BLaER1 treated with 17β-estradiol and CSF1 and Interleukin-3, amounts not matched to agents 10 nM and 100 nM (cell line): ENCODE measurements around the gene PTGR2.
A peak's percentile ranks its signal among the peaks of the same experiment; 100 is the strongest.

Source experiments
- H3K27ac ChIP-seq, 11 experiments: shearing (Covaris generic); formaldehyde crosslinking; 2 replicates each; pipeline ENCODE4 v1.8.1; 2022
- H3K27me3 ChIP-seq, 11 experiments: shearing (Covaris generic); formaldehyde crosslinking; 2 replicates each; pipeline ENCODE4 v1.8.1; 2022
- H3K36me3 ChIP-seq, 11 experiments: shearing (Covaris generic); formaldehyde crosslinking; 2 replicates each; pipeline ENCODE4 v1.8.1; 2022
- H3K4me1 ChIP-seq, 10 experiments: shearing (Covaris generic); formaldehyde crosslinking; 2 replicates each; pipeline ENCODE4 v1.8.1; 2022
- H3K4me2 ChIP-seq, 11 experiments: shearing (Covaris generic); formaldehyde crosslinking; 2 replicates each; pipeline ENCODE4 v1.8.1; 2022
- H3K4me3 ChIP-seq, 10 experiments: shearing (Covaris generic); formaldehyde crosslinking; 2 replicates each; pipeline ENCODE4 v1.8.1; 2022
- H3K9ac ChIP-seq, 11 experiments: shearing (Covaris generic); formaldehyde crosslinking; 2 replicates each; pipeline ENCODE4 v1.8.1; 2022
- H3K9me3 ChIP-seq, 11 experiments: shearing (Covaris generic); formaldehyde crosslinking; replicated peaks in 1 of 11; 2 replicates each; pipeline ENCODE4 v1.8.1; 2022
- H4K20me1 ChIP-seq, 11 experiments: shearing (Covaris generic); formaldehyde crosslinking; 2 replicates each; pipeline ENCODE4 v1.8.1; 2022
- Cebpa-rat ChIP-seq, 11 experiments: shearing (Covaris generic); IDR thresholded peaks; 2 replicates each; pipeline ENCODE4 v1.8.1; 2022

PTGR2 gene

DNA sequence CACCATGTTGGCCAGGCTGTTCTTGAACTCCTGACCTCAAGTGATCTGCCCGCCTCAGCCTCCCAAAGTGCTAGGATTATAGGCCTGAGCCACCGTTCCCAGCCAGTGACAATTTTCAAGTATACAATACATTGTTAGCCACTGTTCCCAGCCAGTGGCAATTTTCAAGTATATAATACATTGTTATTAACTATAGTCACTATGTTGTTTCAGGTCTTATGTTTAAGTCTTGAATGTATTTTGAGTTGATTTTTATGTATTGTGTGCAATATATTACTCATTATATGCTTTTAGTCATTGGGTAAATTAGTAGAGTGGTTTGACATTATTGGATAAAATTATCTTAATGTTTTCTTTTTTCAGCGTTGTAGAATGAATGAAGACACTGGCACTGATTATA is 22.0 kb downstream of the PTGR2 start:
- no peaks in the 10 kb centered on the region for H3K27me3 ChIP-seq
- no peak overlapping the region for H3K27ac ChIP-seq
- H4K20me1 ChIP-seq = no peaks in the 10 kb centered on the region
- no peak for TF ChIP-seq Cebpa-rat (IDR thresholded peaks at IDR 0.05)
- H3K9me3 ChIP-seq = no peaks in the 10 kb centered on the region
- H3K4me2 ChIP-seq = no peak overlapping the region
- H3K4me3 ChIP-seq = no peak overlapping the region
- no peak overlapping the region for H3K9ac ChIP-seq
- H3K36me3 ChIP-seq = no peaks in the 10 kb centered on the region; a peak in 1 of 22 replicates
- no peaks in the 10 kb centered on the region for H3K4me1 ChIP-seq

GRCh38 chr14:73877790-73878189 is 26.2 kb downstream of the PTGR2 start:
- no peak overlapping the region for H3K27ac ChIP-seq
- no peak overlapping the region for H3K9ac ChIP-seq
- no peak for TF ChIP-seq Cebpa-rat (IDR thresholded peaks at IDR 0.05)
- no peak overlapping the region for H3K4me3 ChIP-seq
- H4K20me1 ChIP-seq = no peaks in the 10 kb centered on the region
- H3K4me2 ChIP-seq = no peak overlapping the region
- H3K4me1 ChIP-seq = no peaks in the 10 kb centered on the region
- no peaks in the 10 kb centered on the region for H3K27me3 ChIP-seq
- H3K36me3 ChIP-seq = no peaks in the 10 kb centered on the region; a peak in 1 of 22 replicates
- no peaks in the 10 kb centered on the region for H3K9me3 ChIP-seq

DNA sequence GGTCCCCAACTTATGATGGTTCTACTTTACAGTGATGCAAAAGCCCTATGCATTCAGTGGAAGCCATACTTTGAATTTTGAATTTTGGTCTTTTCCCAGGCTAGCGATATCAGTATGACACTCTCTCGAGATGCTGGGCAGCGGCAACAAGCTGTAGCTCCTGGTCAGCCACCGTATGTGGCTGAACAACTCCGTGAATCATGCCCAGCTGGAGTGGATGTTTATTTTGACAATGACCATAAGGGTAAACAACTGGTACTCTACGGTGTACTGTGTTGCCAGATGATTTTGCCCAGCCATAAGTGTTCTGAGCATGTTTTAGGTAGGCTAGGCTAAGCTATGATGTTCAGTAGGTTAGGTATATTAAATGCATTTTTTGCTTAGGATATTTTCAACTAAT is 26.8 kb downstream of the PTGR2 start:
- H4K20me1 ChIP-seq = no peaks in the 10 kb centered on the region
- no peak overlapping the region for H3K9ac ChIP-seq
- H3K4me3 ChIP-seq = no peak overlapping the region
- no peak for TF ChIP-seq Cebpa-rat (IDR thresholded peaks at IDR 0.05)
- H3K4me1 ChIP-seq = no peaks in the 10 kb centered on the region
- H3K27me3 ChIP-seq = no peaks in the 10 kb centered on the region
- H3K27ac ChIP-seq = no peak overlapping the region
- H3K36me3 ChIP-seq = no peaks in the 10 kb centered on the region; a peak in 1 of 22 replicates
- H3K9me3 ChIP-seq = no peaks in the 10 kb centered on the region
- H3K4me2 ChIP-seq = no peak overlapping the region

DNA sequence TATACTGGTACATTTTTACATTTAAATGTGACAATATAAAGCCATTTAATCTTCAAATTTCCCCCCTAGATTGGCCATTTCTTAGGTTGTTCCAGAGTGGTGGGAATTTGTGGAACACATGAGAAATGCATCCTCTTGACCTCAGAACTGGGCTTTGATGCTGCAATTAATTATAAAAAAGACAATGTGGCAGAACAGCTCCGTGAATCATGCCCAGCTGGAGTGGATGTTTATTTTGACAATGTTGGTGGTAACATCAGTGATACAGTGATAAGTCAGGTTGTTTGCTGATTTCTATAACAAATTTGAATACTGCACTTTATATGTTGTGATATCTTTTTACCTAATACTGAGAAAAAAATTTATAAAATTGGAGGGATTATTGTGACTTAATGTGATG is 27.4 kb downstream of the PTGR2 start:
- H3K27me3 ChIP-seq = no peaks in the 10 kb centered on the region
- H3K9ac ChIP-seq = no peak overlapping the region
- H4K20me1 ChIP-seq = no peaks in the 10 kb centered on the region
- H3K9me3 ChIP-seq = no peaks in the 10 kb centered on the region
- H3K4me2 ChIP-seq = no peak overlapping the region
- no peaks in the 10 kb centered on the region; a peak in 1 of 22 replicates for H3K36me3 ChIP-seq
- no peak overlapping the region for H3K4me3 ChIP-seq
- H3K27ac ChIP-seq = no peak overlapping the region
- TF ChIP-seq Cebpa-rat (IDR thresholded peaks at IDR 0.05) = no peak
- no peaks in the 10 kb centered on the region for H3K4me1 ChIP-seq

DNA sequence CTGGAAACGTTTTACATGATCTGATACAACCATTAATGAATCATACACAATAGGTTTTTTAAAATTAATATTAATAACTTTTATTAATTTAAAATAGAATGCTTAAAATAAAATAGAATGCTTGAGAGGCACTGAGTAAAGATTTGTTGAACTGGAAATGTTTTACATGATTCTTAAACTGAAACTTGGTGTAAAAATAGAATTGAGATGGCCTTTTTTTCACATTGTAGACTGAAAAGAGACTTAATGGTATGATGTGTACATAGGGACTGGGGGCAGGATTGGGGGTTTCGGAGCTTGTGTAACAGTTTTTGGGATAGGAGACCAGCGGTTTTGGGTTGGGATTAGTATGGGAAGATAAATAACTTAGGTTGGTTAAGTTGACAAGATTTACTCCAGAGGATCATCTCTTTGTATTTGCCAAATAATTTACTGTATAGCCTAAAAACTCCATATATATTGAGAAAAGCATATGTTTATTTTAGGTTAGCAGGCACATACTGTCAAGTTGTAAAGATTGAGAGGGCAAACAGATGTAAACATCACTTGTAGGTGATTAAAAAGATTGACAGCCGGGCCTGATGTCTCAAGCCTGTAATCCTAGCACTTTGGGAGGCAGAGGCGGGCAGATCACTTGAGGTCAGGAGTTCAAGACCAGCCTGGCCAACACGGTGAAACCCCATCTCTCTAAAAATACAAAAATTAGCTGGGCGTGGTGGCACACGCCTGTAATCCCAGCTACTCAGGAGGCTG is 33.0 kb downstream of the PTGR2 start:
- 0 out of 22 replicates have a peak overlapping the region, but pooled peaks of 1 of the 11 experiments have one; percentile 87 for H3K9ac ChIP-seq
- peaks cover 7 to 29% (median 21%) of the 10 kb centered on the region in 11 experiments; a peak in 19 of 22 replicates for H4K20me1 ChIP-seq
- no peaks in the 10 kb centered on the region for H3K9me3 ChIP-seq
- H3K4me2 ChIP-seq = peak overlapping the region; percentile 71 to 96 (median 83); a peak in 21 of 22 replicates
- H3K36me3 ChIP-seq = peaks cover 0 to under 1% (median 0%) of the 10 kb centered on the region in 11 experiments; a peak in 1 of 22 replicates
- H3K27ac ChIP-seq = peak overlapping the region in 1 of 11 experiments; percentile 91; a peak in 1 of 22 replicates
- H3K4me1 ChIP-seq = peaks cover 28 to 38% (median 34%) of the 10 kb centered on the region in 10 experiments
- H3K27me3 ChIP-seq = no peaks in the 10 kb centered on the region
- TF ChIP-seq Cebpa-rat (IDR thresholded peaks at IDR 0.05) = no peak
- no peak overlapping the region; a peak in 1 of 20 replicates for H3K4me3 ChIP-seq

DNA sequence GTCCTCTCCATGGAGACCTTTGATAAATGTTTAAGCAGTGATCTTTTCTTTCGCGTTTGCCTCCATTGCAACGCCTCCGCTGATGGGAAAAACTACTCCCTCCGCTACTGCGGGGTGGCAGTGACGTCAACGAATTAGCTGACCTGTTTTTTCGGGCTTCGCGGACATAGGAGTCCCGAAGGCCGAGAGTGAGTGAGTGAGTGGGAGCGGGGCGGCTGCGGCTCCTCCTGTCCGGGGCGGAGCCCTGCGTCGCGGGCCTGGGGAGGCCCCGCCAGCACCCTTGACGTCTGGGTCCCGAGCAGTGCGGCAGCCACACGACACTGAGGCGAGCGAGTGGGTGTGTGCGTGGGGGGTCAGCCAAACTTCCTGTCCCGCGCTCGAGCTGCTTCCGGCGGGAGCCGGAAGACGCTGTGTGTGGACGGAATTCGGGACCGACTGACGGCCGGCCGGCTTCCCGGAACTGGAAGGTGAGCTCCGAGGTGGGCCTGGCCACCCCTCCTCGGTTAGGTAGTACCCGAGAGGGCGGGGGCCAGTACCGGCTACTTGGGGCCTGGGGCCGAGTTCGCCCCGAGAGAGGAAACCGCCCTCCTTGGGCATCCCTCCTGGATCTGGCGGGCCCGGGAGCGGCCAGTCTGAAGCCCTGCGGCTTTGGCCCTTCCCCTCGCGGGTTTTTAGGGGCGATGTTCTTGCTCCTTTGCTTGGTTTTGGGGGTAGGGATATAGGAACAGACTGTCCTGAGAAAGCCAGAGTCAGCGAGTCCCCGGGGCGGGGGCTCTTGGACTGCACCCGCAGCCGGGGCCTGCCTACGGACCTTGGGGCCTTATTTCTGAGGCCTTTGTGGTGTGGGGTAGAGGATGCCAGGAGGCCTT is 35.1 kb downstream of the PTGR2 start, which contains the start of gene ZNF410:
Gene ZNF410 (plus strand): TSS at position 411 of the 869 bp plus-strand sequence. CDS start 5,317 bp downstream, outside the sequence.
- Histone ChIP-seq H3K4me3 (peak within 1 kb of the TSS; percentile 74 to 97 (median 91)), H3K27ac (peak within 1 kb of the TSS; percentile 88 to 94 (median 90)), H3K27me3 (no peaks in the 10 kb centered on the region), H3K4me2 (peak within 1 kb of the TSS; percentile 71 to 98 (median 83)), H3K9me3 (no peaks in the 10 kb centered on the region), H3K36me3 (peaks cover 6 to 19% (median 12%) of the 10 kb centered on the region in 11 experiments; a peak in 17 of 22 replicates), H3K4me1 (peaks cover 28 to 44% (median 35%) of the 10 kb centered on the region in 10 experiments), H3K9ac (peak within 1 kb of the TSS; percentile 87 to 96 (median 92)), H4K20me1 (peaks cover 27 to 50% (median 42%) of the 10 kb centered on the region in 11 experiments; a peak in 21 of 22 replicates)
- TF ChIP-seq Cebpa-rat (IDR thresholded peaks at IDR 0.05) = no peak

- Histone ChIP-seq H4K20me1 (peaks cover 30 to 55% (median 47%) of the 10 kb centered on the region in 11 experiments; a peak in 21 of 22 replicates), H3K27ac (peak overlapping the region; percentile 88 to 94 (median 90)), H3K36me3 (peaks cover 10 to 24% (median 17%) of the 10 kb centered on the region in 11 experiments; a peak in 18 of 22 replicates), H3K27me3 (no peaks in the 10 kb centered on the region), H3K9me3 (no peaks in the 10 kb centered on the region), H3K4me2 (peak overlapping the region; percentile 71 to 98 (median 83)), H3K4me1 (peaks cover 28 to 44% (median 35%) of the 10 kb centered on the region in 10 experiments), H3K4me3 (peak overlapping the region; percentile 74 to 97 (median 91)), H3K9ac (peak overlapping the region; percentile 87 to 96 (median 92))
- TF ChIP-seq Cebpa-rat (IDR thresholded peaks at IDR 0.05) = no peak
Observed at GRCh38 chr14:73887318-73887616, 35.6 kb downstream of the PTGR2 start.

GRCh38 chr14:73887694-73888459 is 36.2 kb downstream of the PTGR2 start:
- Histone ChIP-seq H3K36me3 (peaks cover 15 to 29% (median 19%) of the 10 kb centered on the region in 11 experiments; a peak in 20 of 22 replicates), H3K9me3 (no peaks in the 10 kb centered on the region), H3K27ac (peak overlapping the region; percentile 88 to 94 (median 90)), H3K9ac (peak overlapping the region; percentile 87 to 96 (median 92)), H3K4me3 (peak overlapping the region; percentile 74 to 97 (median 91)), H3K4me1 (peaks cover 28 to 44% (median 35%) of the 10 kb centered on the region in 10 experiments), H3K4me2 (peak overlapping the region; percentile 71 to 98 (median 83)), H4K20me1 (peaks cover 34 to 60% (median 52%) of the 10 kb centered on the region in 11 experiments; a peak in 21 of 22 replicates), H3K27me3 (no peaks in the 10 kb centered on the region)
- TF ChIP-seq Cebpa-rat (IDR thresholded peaks at IDR 0.05) = no peak
